ENCODE measurements around the gene KRT17.
A peak's percentile ranks its signal among the peaks of the same experiment; 100 is the strongest.

KRT17 gene

DNA sequence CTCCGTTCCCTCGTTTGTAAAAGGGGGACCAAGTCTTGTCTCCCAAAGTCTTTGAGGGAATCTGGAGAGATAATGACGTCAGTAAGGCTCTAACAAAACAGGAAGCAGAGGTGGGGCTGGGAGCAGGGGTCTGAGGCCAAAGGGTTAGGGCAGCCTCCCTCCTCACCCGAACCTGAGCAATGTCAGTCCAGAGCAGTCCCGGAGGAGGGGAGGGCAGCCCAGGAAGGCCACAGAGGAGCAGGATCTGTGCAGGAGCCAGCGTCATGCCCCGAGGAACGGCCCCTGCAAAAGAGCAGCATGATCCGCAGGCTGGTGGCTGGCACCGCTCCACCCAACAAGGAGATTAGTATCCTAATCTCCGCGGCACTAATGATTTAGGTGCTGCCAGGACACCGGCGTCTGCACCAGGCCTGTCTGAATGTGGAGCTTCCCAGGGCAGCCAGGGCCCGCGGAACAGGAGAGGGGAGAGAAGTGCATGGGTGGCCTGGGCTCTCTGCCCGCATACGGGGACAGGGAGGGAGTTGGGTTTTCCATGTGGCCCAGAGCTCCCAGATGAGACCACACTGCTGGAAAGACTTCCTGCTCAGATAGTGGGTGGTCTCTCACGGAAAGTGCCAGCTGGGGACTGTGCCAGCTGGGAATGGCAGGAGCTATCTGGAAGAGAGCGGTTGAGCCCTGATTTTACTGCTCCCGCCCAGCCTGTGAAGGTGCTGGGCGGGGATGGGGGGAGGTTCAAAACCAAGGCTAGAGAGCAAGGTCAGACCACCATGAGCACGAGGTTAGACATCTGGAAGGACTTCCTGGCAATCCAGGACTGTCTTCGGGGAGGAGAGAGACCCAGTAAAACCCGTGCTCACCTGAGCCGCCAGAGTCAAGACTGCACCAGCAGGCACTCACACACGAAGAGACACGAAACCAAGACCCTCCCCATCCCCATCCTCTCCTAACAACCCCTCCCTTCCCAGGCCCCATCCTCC, 11.0 kb upstream of the KRT17 start:
- no peaks in the 10 kb centered on the region for H3K79me1 ChIP-seq (replicated peaks; ENCODE audit: low read length, poor library complexity, severe bottlenecking)
- 69% methylated on average over 28 of the region's 28 CpGs for WGBS
- DNase-seq = no peak
- no peak overlapping the region for H2BK12ac ChIP-seq (ENCODE audit: low read length in 2 of 2)
- H2BK5ac ChIP-seq (ENCODE audit: low read depth, low read length, poor library complexity, severe bottlenecking) = no peak overlapping the region
- no peak overlapping the region for H3K4ac ChIP-seq (ENCODE audit: low read depth in 1 of 2, low read length in 2 of 2)
- no peak overlapping the region for H3K4me2 ChIP-seq (ENCODE audit: low read length, poor library complexity, severe bottlenecking)
- no peak overlapping the region for H2BK15ac ChIP-seq (ENCODE audit: low read depth, poor library complexity, severe bottlenecking)
- no peak overlapping the region for H2AK5ac ChIP-seq (ENCODE audit: low read length, severe bottlenecking)
- no peak overlapping the region for H2AFZ ChIP-seq (ENCODE audit: low read depth, low read length)
- no peaks in the 10 kb centered on the region for H3K36me3 ChIP-seq (ENCODE audit: control insufficient read depth in 1 of 2, insufficient read depth in 2 of 2, low read depth in 1 of 2, low read length in 2 of 2)
- no peak overlapping the region for H3K23ac ChIP-seq (ENCODE audit: low read length in 2 of 2)
- no peak overlapping the region for H2BK120ac ChIP-seq (ENCODE audit: low read depth, low read length)
- peak overlapping the region; percentile 33 for H3K9ac ChIP-seq (ENCODE audit: low read length)
- H3K27me3 ChIP-seq (ENCODE audit: control insufficient read depth in 1 of 2, insufficient read depth in 1 of 2, low read length in 2 of 2) = peaks cover 0 to 11% of the 10 kb centered on the region in 2 experiments
- no peak overlapping the region for H4K91ac ChIP-seq (ENCODE audit: low read length)
- H3K27ac ChIP-seq (ENCODE audit: low read length, poor library complexity, severe bottlenecking) = no peak overlapping the region
- H4K8ac ChIP-seq (ENCODE audit: low read length) = no peak overlapping the region
- H3K4me3 ChIP-seq (ENCODE audit: insufficient read depth in 1 of 2, low read depth in 1 of 2, low read length in 2 of 2) = no peak overlapping the region
- no peak overlapping the region for H3K14ac ChIP-seq (ENCODE audit: low read length in 2 of 2)
- H3K18ac ChIP-seq (ENCODE audit: low read depth in 1 of 2, low read length in 2 of 2) = peak overlapping the region in 1 of 2 experiments; percentile 34
- peaks cover 2% of the 10 kb centered on the region for H3K4me1 ChIP-seq (ENCODE audit: control insufficient read depth, insufficient read depth, low read depth, low read length)
- no peaks in the 10 kb centered on the region for H3K9me3 ChIP-seq (ENCODE audit: control insufficient read depth, low read length)

DNA sequence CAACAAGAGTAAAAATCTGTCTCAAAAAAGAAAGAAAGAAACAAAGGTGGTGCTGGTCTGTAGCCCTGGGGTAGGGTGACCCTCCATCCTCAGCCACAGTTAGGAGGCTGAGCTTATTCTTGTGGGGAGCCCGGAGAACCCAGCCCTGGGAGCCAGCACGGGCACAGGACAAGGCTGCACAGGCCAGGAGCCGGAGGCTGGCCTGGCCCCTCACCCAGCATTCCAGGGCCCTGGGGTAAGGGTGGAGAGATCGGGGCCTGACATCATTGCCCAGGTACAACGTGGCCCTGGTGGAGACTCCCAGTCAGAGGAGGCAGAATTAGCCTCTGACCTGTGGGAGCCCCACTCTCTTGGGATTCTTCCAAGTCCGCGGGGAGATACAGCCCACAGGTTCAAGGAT, 10.3 kb upstream of the KRT17 start:
- no peak overlapping the region for H4K91ac ChIP-seq (ENCODE audit: low read length)
- peak overlapping the region; percentile 33 for H3K9ac ChIP-seq (ENCODE audit: low read length)
- no peaks in the 10 kb centered on the region for H3K79me1 ChIP-seq (replicated peaks; ENCODE audit: low read length, poor library complexity, severe bottlenecking)
- H3K4me1 ChIP-seq (ENCODE audit: control insufficient read depth, insufficient read depth, low read depth, low read length) = peaks cover 4% of the 10 kb centered on the region
- H3K27me3 ChIP-seq (ENCODE audit: control insufficient read depth in 1 of 2, insufficient read depth in 1 of 2, low read length in 2 of 2) = peaks cover 0 to 11% of the 10 kb centered on the region in 2 experiments
- H3K4me3 ChIP-seq (ENCODE audit: insufficient read depth in 1 of 2, low read depth in 1 of 2, low read length in 2 of 2) = no peak overlapping the region
- no peak overlapping the region for H2AK5ac ChIP-seq (ENCODE audit: low read length, severe bottlenecking)
- no peak overlapping the region for H3K18ac ChIP-seq (ENCODE audit: low read depth in 1 of 2, low read length in 2 of 2)
- no peaks in the 10 kb centered on the region for H3K36me3 ChIP-seq (ENCODE audit: control insufficient read depth in 1 of 2, insufficient read depth in 2 of 2, low read depth in 1 of 2, low read length in 2 of 2)
- no peak overlapping the region for H3K4me2 ChIP-seq (ENCODE audit: low read length, poor library complexity, severe bottlenecking)
- no peak overlapping the region for H2BK15ac ChIP-seq (ENCODE audit: low read depth, poor library complexity, severe bottlenecking)
- H3K14ac ChIP-seq (ENCODE audit: low read length in 2 of 2) = no peak overlapping the region
- H4K8ac ChIP-seq (ENCODE audit: low read length) = no peak overlapping the region
- no peak overlapping the region for H3K4ac ChIP-seq (ENCODE audit: low read depth in 1 of 2, low read length in 2 of 2)
- no peak for DNase-seq
- H2BK12ac ChIP-seq (ENCODE audit: low read length in 2 of 2) = no peak overlapping the region
- H2AFZ ChIP-seq (ENCODE audit: low read depth, low read length) = no peak overlapping the region
- H3K23ac ChIP-seq (ENCODE audit: low read length in 2 of 2) = no peak overlapping the region
- no peaks in the 10 kb centered on the region for H3K9me3 ChIP-seq (ENCODE audit: control insufficient read depth, low read length)
- no peak overlapping the region for H3K27ac ChIP-seq (ENCODE audit: low read length, poor library complexity, severe bottlenecking)
- no peak overlapping the region for H2BK120ac ChIP-seq (ENCODE audit: low read depth, low read length)
- 83% methylated on average over 7 of the region's 7 CpGs for WGBS
- H2BK5ac ChIP-seq (ENCODE audit: low read depth, low read length, poor library complexity, severe bottlenecking) = no peak overlapping the region

DNA sequence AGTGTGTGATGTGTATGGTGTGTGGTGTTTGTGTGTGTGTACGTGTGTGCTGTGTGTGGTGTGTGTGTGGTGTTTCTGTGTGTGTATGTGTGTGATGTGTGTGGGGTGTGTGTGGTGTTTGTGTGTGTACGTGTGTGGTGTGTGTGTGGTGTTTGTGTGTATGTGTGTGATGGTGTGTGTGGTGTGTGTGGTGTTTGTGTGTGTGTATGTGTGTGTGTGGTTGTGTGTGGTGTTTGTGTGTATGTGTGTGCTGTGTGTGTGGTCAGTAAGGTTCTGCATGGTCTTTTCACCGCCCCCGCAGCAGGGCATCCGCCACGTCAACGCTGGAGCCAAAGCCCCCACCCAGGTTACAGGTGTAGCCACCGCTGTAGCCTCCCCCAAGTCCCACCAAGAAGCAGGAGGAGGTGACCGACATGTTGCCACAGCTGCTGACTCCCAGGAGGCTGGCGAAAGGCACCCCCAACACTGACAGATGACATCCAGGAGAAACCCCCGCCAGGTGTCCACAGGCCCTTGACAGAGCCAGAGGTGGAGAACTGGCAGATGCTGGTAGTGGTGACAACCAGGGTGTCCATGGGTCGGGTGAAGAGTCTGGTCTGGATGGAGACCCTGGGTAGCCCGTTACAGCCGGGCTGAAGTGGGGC, 9.3 kb upstream of the KRT17 start:
- H3K4me2 ChIP-seq (ENCODE audit: low read length, poor library complexity, severe bottlenecking) = no peak overlapping the region
- H3K79me1 ChIP-seq (replicated peaks; ENCODE audit: low read length, poor library complexity, severe bottlenecking) = no peaks in the 10 kb centered on the region
- no peak overlapping the region for H3K9ac ChIP-seq (ENCODE audit: low read length)
- no peak overlapping the region for H2BK15ac ChIP-seq (ENCODE audit: low read depth, poor library complexity, severe bottlenecking)
- peaks cover 7% of the 10 kb centered on the region for H3K4me1 ChIP-seq (ENCODE audit: control insufficient read depth, insufficient read depth, low read depth, low read length)
- H2BK5ac ChIP-seq (ENCODE audit: low read depth, low read length, poor library complexity, severe bottlenecking) = no peak overlapping the region
- H3K4me3 ChIP-seq (ENCODE audit: insufficient read depth in 1 of 2, low read depth in 1 of 2, low read length in 2 of 2) = no peak overlapping the region
- no peak overlapping the region for H3K4ac ChIP-seq (ENCODE audit: low read depth in 1 of 2, low read length in 2 of 2)
- no peak overlapping the region for H4K8ac ChIP-seq (ENCODE audit: low read length)
- no peak overlapping the region for H2BK12ac ChIP-seq (ENCODE audit: low read length in 2 of 2)
- H4K91ac ChIP-seq (ENCODE audit: low read length) = no peak overlapping the region
- WGBS = 93% methylated on average over 14 of the region's 14 CpGs
- no peak overlapping the region for H3K14ac ChIP-seq (ENCODE audit: low read length in 2 of 2)
- peaks cover 0 to 11% of the 10 kb centered on the region in 2 experiments for H3K27me3 ChIP-seq (ENCODE audit: control insufficient read depth in 1 of 2, insufficient read depth in 1 of 2, low read length in 2 of 2)
- no peak overlapping the region for H3K18ac ChIP-seq (ENCODE audit: low read depth in 1 of 2, low read length in 2 of 2)
- DNase-seq = peak; percentile 18
- H3K23ac ChIP-seq (ENCODE audit: low read length in 2 of 2) = no peak overlapping the region
- H3K9me3 ChIP-seq (ENCODE audit: control insufficient read depth, low read length) = no peaks in the 10 kb centered on the region
- H2AFZ ChIP-seq (ENCODE audit: low read depth, low read length) = no peak overlapping the region
- H2BK120ac ChIP-seq (ENCODE audit: low read depth, low read length) = no peak overlapping the region
- H3K27ac ChIP-seq (ENCODE audit: low read length, poor library complexity, severe bottlenecking) = no peak overlapping the region
- no peaks in the 10 kb centered on the region for H3K36me3 ChIP-seq (ENCODE audit: control insufficient read depth in 1 of 2, insufficient read depth in 2 of 2, low read depth in 1 of 2, low read length in 2 of 2)
- H2AK5ac ChIP-seq (ENCODE audit: low read length, severe bottlenecking) = no peak overlapping the region

DNA sequence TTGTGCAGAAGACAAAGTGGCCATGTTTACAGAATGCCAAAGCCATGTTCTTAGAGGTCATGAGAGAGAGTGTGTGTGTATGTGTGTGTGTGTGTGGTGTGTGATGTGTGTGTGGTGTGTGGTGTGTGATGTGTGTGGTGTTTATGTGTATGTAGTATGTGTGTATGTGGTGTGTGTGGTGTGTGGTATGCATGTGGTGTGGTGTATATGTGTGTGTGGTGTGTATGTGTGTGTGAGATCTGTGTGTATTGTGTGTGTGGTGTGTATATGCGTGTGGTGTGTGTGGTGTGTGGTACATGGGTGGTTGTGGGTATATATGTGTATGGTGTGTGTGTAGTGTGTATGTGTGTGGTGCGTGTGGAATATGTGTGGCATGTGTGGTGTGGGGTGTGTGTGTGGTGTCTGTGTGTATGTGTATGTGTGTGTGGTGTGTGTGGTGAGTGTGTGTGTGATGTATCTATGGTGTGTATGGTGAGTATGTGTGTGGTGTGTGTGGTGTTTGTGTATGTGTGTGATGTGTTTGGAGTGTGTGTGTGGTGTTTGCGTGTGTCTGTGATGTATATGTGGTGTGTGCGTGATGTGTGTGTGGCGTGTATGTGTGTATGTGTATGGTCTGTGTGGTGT, 8.2 kb upstream of the KRT17 start:
- H3K27me3 ChIP-seq (ENCODE audit: control insufficient read depth in 1 of 2, insufficient read depth in 1 of 2, low read length in 2 of 2) = peaks cover 4 to 19% of the 10 kb centered on the region in 2 experiments
- H4K8ac ChIP-seq (ENCODE audit: low read length) = no peak overlapping the region
- no peaks in the 10 kb centered on the region for H3K79me1 ChIP-seq (replicated peaks; ENCODE audit: low read length, poor library complexity, severe bottlenecking)

More for the DNA sequence above, 8.2 kb upstream of the KRT17 start:
- no peak overlapping the region for H3K4me3 ChIP-seq (ENCODE audit: insufficient read depth in 1 of 2, low read depth in 1 of 2, low read length in 2 of 2)
- no peak overlapping the region for H2BK12ac ChIP-seq (ENCODE audit: low read length in 2 of 2)
- H3K4me2 ChIP-seq (ENCODE audit: low read length, poor library complexity, severe bottlenecking) = no peak overlapping the region
- no peak overlapping the region for H2BK15ac ChIP-seq (ENCODE audit: low read depth, poor library complexity, severe bottlenecking)
- no peak overlapping the region for H2AK5ac ChIP-seq (ENCODE audit: low read length, severe bottlenecking)
- no peak overlapping the region for H3K9ac ChIP-seq (ENCODE audit: low read length)
- H3K18ac ChIP-seq (ENCODE audit: low read depth in 1 of 2, low read length in 2 of 2) = no peak overlapping the region
- H4K91ac ChIP-seq (ENCODE audit: low read length) = peak overlapping the region; percentile 52
- H3K4me1 ChIP-seq (ENCODE audit: control insufficient read depth, insufficient read depth, low read depth, low read length) = peaks cover 7% of the 10 kb centered on the region
- H3K9me3 ChIP-seq (ENCODE audit: control insufficient read depth, low read length) = no peaks in the 10 kb centered on the region
- peak overlapping the region in 1 of 2 experiments; percentile 77 for H3K14ac ChIP-seq (ENCODE audit: low read length in 2 of 2)
- no peak overlapping the region for H3K23ac ChIP-seq (ENCODE audit: low read length in 2 of 2)
- DNase-seq = no peak
- H3K36me3 ChIP-seq (ENCODE audit: control insufficient read depth in 1 of 2, insufficient read depth in 2 of 2, low read depth in 1 of 2, low read length in 2 of 2) = no peaks in the 10 kb centered on the region
- no peak overlapping the region for H3K27ac ChIP-seq (ENCODE audit: low read length, poor library complexity, severe bottlenecking)
- no peak overlapping the region for H3K4ac ChIP-seq (ENCODE audit: low read depth in 1 of 2, low read length in 2 of 2)
- H2BK5ac ChIP-seq (ENCODE audit: low read depth, low read length, poor library complexity, severe bottlenecking) = no peak overlapping the region
- no peak overlapping the region for H2BK120ac ChIP-seq (ENCODE audit: low read depth, low read length)
- WGBS = 79% methylated on average over 5 of the region's 5 CpGs
- H2AFZ ChIP-seq (ENCODE audit: low read depth, low read length) = no peak overlapping the region

Measured in mesenchymal stem cell (in vitro differentiated cells and primary cell).